ENCODE results near the gene PROS1. TPM values are rescaled to one million over a fixed set of nuclear protein-coding genes. Genes with fewer than 3 reads are reported as not detected.
A peak's percentile ranks its signal among the peaks of the same experiment; 100 is the strongest.

Gene PROS1
- total and polyA plus RNA-seq, 2 experiments from 2014 or later, result 32.6 to 48.6 TPM

DNA sequence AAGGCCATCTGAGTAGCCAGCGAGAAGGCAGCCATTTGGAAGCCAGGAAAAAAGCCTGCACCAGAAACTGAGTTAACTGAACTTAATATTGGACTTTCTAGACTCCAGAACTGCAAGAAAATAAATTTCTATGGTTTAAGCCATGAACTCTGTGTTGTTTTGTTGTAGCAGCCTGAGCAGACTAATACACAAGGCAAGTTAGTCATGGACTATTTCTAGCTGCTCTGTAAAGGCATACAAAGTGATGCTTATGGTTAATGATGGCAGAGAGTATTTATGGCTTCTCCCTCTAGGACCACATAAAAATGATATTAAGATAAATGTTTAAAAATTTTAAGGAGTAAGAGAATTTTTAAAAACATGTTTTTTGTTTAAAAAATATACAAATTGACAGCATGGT lies 37.1 kb downstream of the PROS1 start:
- Histone ChIP-seq H3K9me3 (ENCODE audit: low read depth) (no peaks in the 10 kb centered on the region), H3K27ac (no peak overlapping the region)
- TF ChIP-seq, protein P1, sequence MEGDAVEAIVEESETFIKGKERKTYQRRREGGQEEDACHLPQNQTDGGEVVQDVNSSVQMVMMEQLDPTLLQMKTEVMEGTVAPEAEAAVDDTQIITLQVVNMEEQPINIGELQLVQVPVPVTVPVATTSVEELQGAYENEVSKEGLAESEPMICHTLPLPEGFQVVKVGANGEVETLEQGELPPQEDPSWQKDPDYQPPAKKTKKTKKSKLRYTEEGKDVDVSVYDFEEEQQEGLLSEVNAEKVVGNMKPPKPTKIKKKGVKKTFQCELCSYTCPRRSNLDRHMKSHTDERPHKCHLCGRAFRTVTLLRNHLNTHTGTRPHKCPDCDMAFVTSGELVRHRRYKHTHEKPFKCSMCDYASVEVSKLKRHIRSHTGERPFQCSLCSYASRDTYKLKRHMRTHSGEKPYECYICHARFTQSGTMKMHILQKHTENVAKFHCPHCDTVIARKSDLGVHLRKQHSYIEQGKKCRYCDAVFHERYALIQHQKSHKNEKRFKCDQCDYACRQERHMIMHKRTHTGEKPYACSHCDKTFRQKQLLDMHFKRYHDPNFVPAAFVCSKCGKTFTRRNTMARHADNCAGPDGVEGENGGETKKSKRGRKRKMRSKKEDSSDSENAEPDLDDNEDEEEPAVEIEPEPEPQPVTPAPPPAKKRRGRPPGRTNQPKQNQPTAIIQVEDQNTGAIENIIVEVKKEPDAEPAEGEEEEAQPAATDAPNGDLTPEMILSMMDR (IDR thresholded peaks at IDR 0.05; ENCODE audit: low read depth, low read length), result no peak

DNA sequence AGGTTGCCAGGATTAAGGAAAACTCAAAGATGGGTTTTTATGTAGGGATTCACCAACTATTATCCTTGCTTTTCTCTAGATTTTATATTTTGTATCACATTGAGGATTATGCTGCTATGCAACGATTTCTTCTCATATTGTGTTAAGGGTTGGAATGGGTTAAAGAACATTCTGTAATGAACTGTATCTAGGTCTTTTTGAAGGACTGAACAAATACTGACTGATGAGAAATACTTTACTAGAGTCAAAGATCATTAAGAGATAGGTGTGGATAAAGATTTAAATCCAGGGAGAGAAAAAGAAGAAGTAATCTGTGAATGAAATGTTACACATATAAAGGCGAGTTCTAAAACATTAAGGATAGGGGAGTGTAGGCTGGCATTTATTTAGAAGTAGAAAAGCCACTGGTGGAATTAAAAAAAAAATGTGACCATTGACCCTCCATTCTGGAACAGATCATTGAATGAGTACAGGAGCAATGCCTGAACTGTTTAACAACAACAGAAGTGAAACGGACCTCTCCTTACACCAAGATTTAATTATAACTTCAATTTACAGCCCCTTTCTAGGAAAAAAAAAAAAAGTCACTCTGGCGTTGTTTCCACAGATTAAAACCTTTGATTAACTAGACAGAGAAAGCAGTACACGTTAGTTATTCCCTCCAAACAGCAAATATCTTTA lies 39.2 kb downstream of the PROS1 start:
- H3K27me3 ChIP-seq, result no peaks in the 10 kb centered on the region
- no peak overlapping the region for H3K27ac ChIP-seq
- no peak for DNase-seq (ENCODE audit: low read depth in 1 of 2, low spot score in 1 of 2)
- TF ChIP-seq, protein P1 (IDR thresholded peaks at IDR 0.05; ENCODE audit: low read depth, low read length), result no peak
- no peak overlapping the region for H3K4me3 ChIP-seq
- no peaks in the 10 kb centered on the region for H3K9me3 ChIP-seq (ENCODE audit: low read depth)
- H3K36me3 ChIP-seq, result no peaks in the 10 kb centered on the region
- no peaks in the 10 kb centered on the region for H3K4me1 ChIP-seq (ENCODE audit: low read depth)

More for the DNA sequence above, 37.1 kb downstream of the PROS1 start:
- Histone ChIP-seq H3K4me3 (no peak overlapping the region), H3K36me3 (no peaks in the 10 kb centered on the region), H3K27me3 (no peaks in the 10 kb centered on the region), H3K4me1 (ENCODE audit: low read depth) (no peaks in the 10 kb centered on the region)
- no peak for DNase-seq (ENCODE audit: low read depth in 1 of 2, low spot score in 1 of 2)

DNA sequence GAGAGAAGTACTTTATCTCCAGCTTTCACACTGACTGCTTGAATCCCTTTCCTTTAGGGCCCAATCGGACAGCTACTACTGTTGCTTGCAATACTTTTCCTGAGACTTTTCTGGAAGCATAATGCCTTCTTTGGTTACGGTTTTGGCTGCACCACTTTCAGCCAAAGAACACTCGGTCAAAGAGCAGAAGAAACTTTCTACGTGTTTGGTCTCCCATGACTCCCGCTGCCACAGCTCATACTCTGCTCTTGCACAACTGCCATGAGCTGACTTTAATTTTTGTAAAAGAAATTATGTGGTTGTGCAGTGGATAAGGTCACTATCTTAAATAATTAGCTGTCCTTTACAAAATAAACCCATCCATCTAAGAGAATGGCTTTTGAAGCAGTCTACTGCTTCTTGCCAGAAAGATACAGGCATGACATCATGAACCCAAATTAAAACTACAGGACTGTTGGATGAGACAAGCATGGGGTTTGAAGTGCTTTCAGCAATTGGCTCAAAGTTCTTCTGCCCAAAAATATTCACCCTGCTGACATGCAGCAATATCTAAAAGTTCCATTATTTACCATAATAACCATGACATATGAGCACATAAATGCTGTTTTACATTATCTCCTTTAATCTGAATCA lies 42.0 kb downstream of the PROS1 start:
- no peaks in the 10 kb centered on the region for H3K4me1 ChIP-seq (ENCODE audit: low read depth)
- peak in 1 of 2 donors; percentile 6 for DNase-seq (ENCODE audit: low read depth in 1 of 2, low spot score in 1 of 2)
- H3K27ac ChIP-seq, result no peak overlapping the region

DNA sequence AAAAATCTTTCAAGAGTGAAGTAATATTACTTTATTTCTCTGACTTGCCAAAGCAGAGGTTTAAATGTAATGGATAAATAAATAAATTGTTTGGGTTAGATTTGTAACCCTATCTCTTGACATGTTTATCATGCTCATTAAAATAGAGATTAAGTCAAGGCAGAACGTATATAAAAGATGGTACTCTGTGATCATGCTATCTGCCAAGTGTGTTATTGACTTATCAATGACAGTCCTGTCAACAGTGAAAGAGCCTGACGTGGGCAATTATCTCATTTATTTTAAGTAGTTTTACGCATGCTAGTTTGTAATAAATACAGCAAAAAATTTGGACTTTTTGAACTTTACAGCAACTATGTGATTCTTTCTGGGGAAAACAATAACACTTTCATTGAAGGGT lies 43.7 kb downstream of the PROS1 start:
- DNase-seq (ENCODE audit: low read depth in 1 of 2, low spot score in 1 of 2), result no peak
- Histone ChIP-seq H3K27me3 (no peaks in the 10 kb centered on the region), H3K36me3 (no peaks in the 10 kb centered on the region), H3K4me3 (no peak overlapping the region), H3K27ac (no peak overlapping the region), H3K9me3 (ENCODE audit: low read depth) (no peaks in the 10 kb centered on the region), H3K4me1 (ENCODE audit: low read depth) (no peaks in the 10 kb centered on the region)
- TF ChIP-seq, protein P1 (IDR thresholded peaks at IDR 0.05; ENCODE audit: low read depth, low read length), result no peak

More for the DNA sequence above, 42.0 kb downstream of the PROS1 start:
- Histone ChIP-seq H3K4me3 (no peak overlapping the region), H3K9me3 (ENCODE audit: low read depth) (no peaks in the 10 kb centered on the region), H3K36me3 (no peaks in the 10 kb centered on the region), H3K27me3 (no peaks in the 10 kb centered on the region)
- TF ChIP-seq, protein P1 (IDR thresholded peaks at IDR 0.05; ENCODE audit: low read depth, low read length), result no peak

DNA sequence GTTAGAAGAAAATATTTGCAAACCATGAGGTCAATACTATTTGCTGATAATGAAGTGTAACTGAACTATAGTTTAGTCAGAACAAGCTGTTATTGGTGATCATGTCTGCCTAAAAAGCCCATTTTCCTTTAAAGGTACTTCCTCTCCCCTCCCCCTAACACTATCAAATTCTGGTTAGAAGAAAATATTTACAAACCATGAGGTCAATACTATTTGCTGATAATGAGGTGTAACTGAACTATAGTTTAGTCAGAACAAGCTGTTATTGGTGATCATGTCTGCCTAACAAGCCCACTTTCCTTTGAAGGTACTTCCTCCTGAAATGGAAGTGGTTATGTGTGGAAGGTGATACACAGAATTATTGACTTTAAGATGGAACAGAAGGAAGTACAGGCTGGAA lies 46.9 kb downstream of the PROS1 start:
- Histone ChIP-seq H3K27me3 (no peaks in the 10 kb centered on the region), H3K9me3 (ENCODE audit: low read depth) (no peaks in the 10 kb centered on the region), H3K4me1 (ENCODE audit: low read depth) (no peaks in the 10 kb centered on the region), H3K27ac (no peak overlapping the region), H3K36me3 (no peaks in the 10 kb centered on the region), H3K4me3 (no peak overlapping the region)
- no peak for DNase-seq (ENCODE audit: low read depth in 1 of 2, low spot score in 1 of 2)
- TF ChIP-seq, protein P1 (IDR thresholded peaks at IDR 0.05; ENCODE audit: low read depth, low read length), result no peak

Data from cardiac muscle cell (in vitro differentiated cells and primary cell).